ENCODE measurements around the gene CPE.

- TF ChIP-seq POLR2AphosphoS5 (IDR thresholded peaks at IDR 0.05; ENCODE audit: borderline replicate concordance, low read depth, low read length) (no peak), EZH2 (IDR thresholded peaks at IDR 0.05) (no peak)
Measured at GRCh38 chr4:165462009-165462408, 83.2 kb downstream of the CPE start.

Data from SK-N-MC (cell line).